ENCODE measurements around the gene KAT14. TPM values are rescaled to one million over a fixed set of nuclear protein-coding genes. Genes with fewer than 3 reads are reported as not detected.
"Not testable (repeated sequence)": the region's sequence is repeated elsewhere in the genome, so short reads cannot be mapped to it uniquely, and the experiment has no call there.

The KAT14 gene
- total RNA-seq, 6 donors from 2014 or later: 7.3 to 13.8 (median 12.8) TPM

DNA sequence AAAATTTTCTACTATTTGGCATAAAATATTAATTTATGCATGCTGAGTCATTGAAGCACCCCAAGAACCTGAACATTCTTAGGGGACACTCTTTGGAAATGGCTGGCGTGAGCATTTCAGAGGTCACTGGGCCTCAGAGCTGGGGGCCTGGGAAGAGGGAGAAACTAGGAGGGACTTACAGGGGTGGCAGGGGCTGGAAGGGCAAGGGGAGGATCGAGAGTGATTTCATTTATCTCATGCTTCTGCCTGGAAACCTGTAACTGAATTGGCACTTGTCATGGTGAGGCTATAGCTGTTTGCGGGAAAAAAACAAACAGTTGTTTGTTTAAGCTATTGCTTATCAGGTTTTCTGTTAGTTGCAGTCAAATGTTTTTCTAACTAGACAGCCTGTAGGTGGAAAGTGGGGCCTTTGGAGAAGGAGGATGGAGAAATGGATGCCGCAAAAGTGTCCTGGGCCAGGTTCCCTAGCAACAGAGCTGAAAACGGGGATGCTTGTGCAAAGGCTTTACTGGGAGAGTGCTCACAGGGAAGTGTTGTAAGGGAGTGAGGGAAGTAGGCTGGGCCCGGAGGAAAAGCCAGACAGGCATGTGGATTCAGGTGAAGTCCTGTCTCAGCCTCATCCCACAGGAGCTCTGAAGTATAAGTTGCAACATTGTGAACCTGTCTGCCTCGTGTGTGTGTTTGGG, 36.4 kb upstream of the KAT14 start:
- Histone ChIP-seq H3K9me3 (no peaks in the 10 kb centered on the region), H3K4me1 (no peaks in the 10 kb centered on the region), H3K4me3 (no peak overlapping the region), H3K36me3 (no peaks in the 10 kb centered on the region), H3K27ac (no peak overlapping the region), H3K27me3 (no peaks in the 10 kb centered on the region)
- no peak for DNase-seq
- 47 to 54% methylated on average over 7 of the region's 7 CpGs for WGBS, 2 donors
- TF ChIP-seq POLR2AphosphoS5 (IDR thresholded peaks at IDR 0.05) (no peak), POLR2A (IDR thresholded peaks at IDR 0.05) (no peak), EP300 (IDR thresholded peaks at IDR 0.05) (no peak)
- TF ChIP-seq, protein P1, sequence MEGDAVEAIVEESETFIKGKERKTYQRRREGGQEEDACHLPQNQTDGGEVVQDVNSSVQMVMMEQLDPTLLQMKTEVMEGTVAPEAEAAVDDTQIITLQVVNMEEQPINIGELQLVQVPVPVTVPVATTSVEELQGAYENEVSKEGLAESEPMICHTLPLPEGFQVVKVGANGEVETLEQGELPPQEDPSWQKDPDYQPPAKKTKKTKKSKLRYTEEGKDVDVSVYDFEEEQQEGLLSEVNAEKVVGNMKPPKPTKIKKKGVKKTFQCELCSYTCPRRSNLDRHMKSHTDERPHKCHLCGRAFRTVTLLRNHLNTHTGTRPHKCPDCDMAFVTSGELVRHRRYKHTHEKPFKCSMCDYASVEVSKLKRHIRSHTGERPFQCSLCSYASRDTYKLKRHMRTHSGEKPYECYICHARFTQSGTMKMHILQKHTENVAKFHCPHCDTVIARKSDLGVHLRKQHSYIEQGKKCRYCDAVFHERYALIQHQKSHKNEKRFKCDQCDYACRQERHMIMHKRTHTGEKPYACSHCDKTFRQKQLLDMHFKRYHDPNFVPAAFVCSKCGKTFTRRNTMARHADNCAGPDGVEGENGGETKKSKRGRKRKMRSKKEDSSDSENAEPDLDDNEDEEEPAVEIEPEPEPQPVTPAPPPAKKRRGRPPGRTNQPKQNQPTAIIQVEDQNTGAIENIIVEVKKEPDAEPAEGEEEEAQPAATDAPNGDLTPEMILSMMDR (IDR thresholded peaks at IDR 0.05): no peak
- ATAC-seq (ENCODE audit: low FRiP score in 2 of 2): no peak

DNA sequence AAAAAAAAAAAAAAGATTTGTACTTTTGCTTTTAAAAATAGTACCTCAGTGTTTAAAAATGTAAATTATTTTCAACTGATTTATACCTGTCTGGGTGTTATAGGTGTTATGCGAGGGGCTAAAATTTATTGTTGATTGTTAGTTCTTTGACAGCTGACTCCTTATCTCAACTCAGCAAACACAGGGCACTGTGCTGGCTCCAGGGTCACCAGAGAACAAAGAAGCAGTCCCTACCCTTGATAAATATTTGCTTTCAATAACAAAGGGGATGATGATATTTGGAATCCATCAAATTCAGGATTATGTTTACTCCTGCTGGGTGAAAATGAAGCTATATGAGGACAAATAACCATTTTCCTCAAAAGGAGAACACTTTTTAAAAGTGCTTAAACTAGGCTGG, 34.2 kb upstream of the KAT14 start:
- Histone ChIP-seq H3K4me1 (no peaks in the 10 kb centered on the region), H3K4me3 (no peak overlapping the region), H3K27me3 (no peaks in the 10 kb centered on the region), H3K36me3 (no peaks in the 10 kb centered on the region), H3K9me3 (no peaks in the 10 kb centered on the region), H3K27ac (no peak overlapping the region)
- no peak for DNase-seq
- TF ChIP-seq, protein P1 (IDR thresholded peaks at IDR 0.05): no peak
- TF ChIP-seq POLR2AphosphoS5 (IDR thresholded peaks at IDR 0.05) (no peak), POLR2A (IDR thresholded peaks at IDR 0.05) (no peak), EP300 (IDR thresholded peaks at IDR 0.05) (no peak)
- ATAC-seq (ENCODE audit: low FRiP score in 2 of 2): no peak
- 45 to 56% methylated on average over 1 of the region's 1 CpG for WGBS, 2 donors

DNA sequence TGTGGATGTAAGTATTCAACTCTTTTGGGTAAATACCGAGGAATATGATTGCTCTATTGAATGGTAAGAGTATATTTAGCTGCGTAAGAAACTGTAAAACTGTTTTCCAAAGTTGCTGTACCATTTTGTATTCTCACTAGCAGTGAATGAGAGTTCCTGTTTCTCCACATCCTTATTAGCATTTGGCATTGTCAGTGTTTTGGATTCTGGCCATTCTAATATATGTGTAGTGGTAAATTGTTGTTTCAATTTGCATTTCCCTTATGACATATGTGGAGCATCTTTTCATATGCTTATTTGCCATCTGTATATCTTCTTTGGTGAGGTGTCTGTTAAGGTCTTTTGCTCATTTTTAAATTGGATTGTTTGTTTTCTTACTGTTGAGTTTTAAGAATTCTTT, 29.3 kb upstream of the KAT14 start:
- Histone ChIP-seq H3K4me1 (no peaks in the 10 kb centered on the region), H3K27me3 (no peaks in the 10 kb centered on the region), H3K4me3 (no peak overlapping the region), H3K36me3 (no peaks in the 10 kb centered on the region), H3K27ac (no peak overlapping the region), H3K9me3 (no peaks in the 10 kb centered on the region)
- ATAC-seq (ENCODE audit: low FRiP score in 2 of 2) (no peak), DNase-seq (no peak)
- TF ChIP-seq, protein P1 (IDR thresholded peaks at IDR 0.05): no peak
- no peak for TF ChIP-seq EP300 (IDR thresholded peaks at IDR 0.05)
- no peak for TF ChIP-seq POLR2A (IDR thresholded peaks at IDR 0.05)
- no peak for TF ChIP-seq POLR2AphosphoS5 (IDR thresholded peaks at IDR 0.05)
- 91 to 93% methylated on average over 2 of the region's 2 CpGs for WGBS, 2 donors

DNA sequence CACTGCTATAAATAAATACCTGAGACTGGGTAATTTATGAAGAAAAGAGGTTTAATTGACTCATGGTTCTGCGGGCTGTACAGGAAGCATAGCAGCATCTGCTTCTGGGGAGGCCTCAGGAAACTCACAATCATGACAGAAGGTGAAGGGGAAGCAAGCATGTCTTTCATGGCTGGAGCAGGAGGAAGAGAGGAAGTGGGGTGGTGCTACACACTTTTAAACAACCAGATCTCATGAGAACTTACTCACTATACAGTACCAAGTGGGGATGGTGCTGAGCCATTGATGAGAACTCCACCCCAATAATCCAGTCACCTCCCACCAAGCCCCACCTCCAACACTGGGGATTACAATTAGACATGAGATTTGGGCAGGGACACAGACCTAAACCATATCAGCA, 9.1 kb upstream of the KAT14 start:
- not testable (repeated sequence) for H3K4me3 ChIP-seq; ATAC-seq (ENCODE audit: low FRiP score in 2 of 2); H3K4me1 ChIP-seq; H3K36me3 ChIP-seq; H3K27me3 ChIP-seq; DNase-seq; H3K27ac ChIP-seq; H3K9me3 ChIP-seq
- 28 to 62% methylated on average over 1 of the region's 1 CpG for WGBS, 2 donors

DNA sequence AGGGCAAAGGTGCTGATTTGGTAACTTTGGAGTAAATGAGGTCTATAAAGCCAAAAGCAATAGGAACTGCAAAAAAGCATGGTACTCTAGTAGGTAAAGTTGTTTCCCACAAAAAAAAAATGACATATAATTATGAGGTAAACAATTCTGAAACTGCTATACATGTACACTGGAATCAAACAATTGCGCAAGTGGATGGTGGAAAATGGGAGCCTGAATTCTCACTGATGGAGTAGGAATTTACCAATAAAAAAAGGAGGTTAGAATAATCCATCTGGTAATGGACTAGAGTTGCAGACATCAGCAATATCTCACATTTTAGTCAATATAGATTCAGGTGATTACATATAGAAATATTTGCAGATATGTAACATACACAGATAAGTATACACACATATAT, 5.0 kb upstream of the KAT14 start:
- Histone ChIP-seq H3K9me3 (no peaks in the 10 kb centered on the region), H3K27me3 (no peaks in the 10 kb centered on the region), H3K27ac (no peak overlapping the region), H3K36me3 (no peaks in the 10 kb centered on the region), H3K4me3 (no peak overlapping the region), H3K4me1 (peaks cover 0 to 10% (median 5%) of the 10 kb centered on the region in 4 donors)
- no peak for DNase-seq
- WGBS, 2 donors: 93 to 97% methylated on average over 1 of the region's 1 CpG
- ATAC-seq (ENCODE audit: low FRiP score in 2 of 2): no peak
- no peak for TF ChIP-seq EP300 (IDR thresholded peaks at IDR 0.05)
- TF ChIP-seq POLR2A (IDR thresholded peaks at IDR 0.05): no peak
- no peak for TF ChIP-seq POLR2AphosphoS5 (IDR thresholded peaks at IDR 0.05)
- TF ChIP-seq, protein P1 (IDR thresholded peaks at IDR 0.05): no peak
